GM21786 (cell line): ENCODE measurements around the gene SLC8A3.

Experiments used
- ATAC-seq: cut with Tn5 transposase; IDR thresholded peaks from one replicate; pipeline ENCODE4 v1.9.1; 2021; ENCODE audit not compliant: unreplicated experiment

SLC8A3 gene

GRCh38 chr14:70180718-70181117 lies 8.0 kb downstream of the SLC8A3 start:
- ATAC-seq = no peak

- no peak for ATAC-seq
Measured at GRCh38 chr14:70177081-70177800, 11.5 kb downstream of the SLC8A3 start.

GRCh38 chr14:70173569-70173968 lies 15.2 kb downstream of the SLC8A3 start:
- ATAC-seq = no peak

GRCh38 chr14:70171726-70172125 lies 17.0 kb downstream of the SLC8A3 start:
- ATAC-seq = no peak

GRCh38 chr14:70170976-70171375 lies 17.8 kb downstream of the SLC8A3 start:
- ATAC-seq = no peak

GRCh38 chr14:70168406-70168805 lies 20.3 kb downstream of the SLC8A3 start:
- no peak for ATAC-seq

- ATAC-seq = no peak
Measured at GRCh38 chr14:70166530-70167203, 22.1 kb downstream of the SLC8A3 start.

GRCh38 chr14:70162358-70162757 lies 26.4 kb downstream of the SLC8A3 start:
- no peak for ATAC-seq

GRCh38 chr14:70156592-70156991 lies 32.2 kb downstream of the SLC8A3 start:
- no peak for ATAC-seq

GRCh38 chr14:70152704-70153103 lies 36.0 kb downstream of the SLC8A3 start:
- no peak for ATAC-seq

- ATAC-seq = no peak
Measured at GRCh38 chr14:70152081-70152480, 36.7 kb downstream of the SLC8A3 start.

- no peak for ATAC-seq
Measured at GRCh38 chr14:70149596-70150165, 39.1 kb downstream of the SLC8A3 start.

- ATAC-seq = no peak
Measured at GRCh38 chr14:70148911-70149595, 39.7 kb downstream of the SLC8A3 start.

GRCh38 chr14:70148351-70148750 lies 40.4 kb downstream of the SLC8A3 start:
- ATAC-seq = no peak

- ATAC-seq = no peak
Measured at GRCh38 chr14:70144046-70144445, 44.7 kb downstream of the SLC8A3 start.

- ATAC-seq = no peak
Measured at GRCh38 chr14:70143306-70143705, 45.4 kb downstream of the SLC8A3 start.

GRCh38 chr14:70140614-70141013 lies 48.1 kb downstream of the SLC8A3 start:
- no peak for ATAC-seq

GRCh38 chr14:70139384-70139783 lies 49.4 kb downstream of the SLC8A3 start:
- peak; percentile 76 for ATAC-seq

GRCh38 chr14:70137788-70138187 lies 51.0 kb downstream of the SLC8A3 start:
- ATAC-seq = no peak

- no peak for ATAC-seq
Measured at GRCh38 chr14:70133461-70133860, 55.3 kb downstream of the SLC8A3 start.

- ATAC-seq = no peak
Measured at GRCh38 chr14:70130482-70130881, 58.3 kb downstream of the SLC8A3 start.

GRCh38 chr14:70127186-70127585 lies 61.6 kb downstream of the SLC8A3 start:
- ATAC-seq = no peak
